ENCODE results near the gene NUP210L.

DNA sequence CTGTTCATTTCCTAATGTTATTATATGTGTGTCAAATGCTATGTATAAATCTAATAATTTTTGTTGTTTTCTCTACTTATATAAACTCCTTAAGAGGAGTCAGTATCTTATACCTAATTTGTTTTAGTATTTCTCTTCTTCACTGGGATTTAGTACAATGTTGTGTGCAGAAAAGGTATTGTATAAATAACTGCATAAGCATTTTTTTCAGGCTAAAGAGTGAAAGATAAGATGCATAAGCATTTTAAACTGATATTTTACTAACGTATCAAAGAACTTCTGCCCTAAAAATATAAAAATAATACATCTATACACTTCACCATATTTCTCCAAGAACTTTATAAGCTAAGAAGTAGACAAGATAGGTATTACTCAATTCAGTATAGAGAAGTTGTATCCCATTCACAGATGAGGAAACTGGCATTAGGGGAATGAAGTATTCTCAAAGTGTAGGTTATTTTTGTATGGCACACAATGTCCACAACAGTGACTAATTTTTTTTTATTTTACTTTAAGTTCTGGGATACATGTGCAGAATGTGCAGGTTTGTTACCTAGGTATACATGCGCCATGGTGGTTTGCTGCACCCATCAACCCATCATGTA lies 59.3 kb downstream of the NUP210L start:
- TF ChIP-seq, protein P1, sequence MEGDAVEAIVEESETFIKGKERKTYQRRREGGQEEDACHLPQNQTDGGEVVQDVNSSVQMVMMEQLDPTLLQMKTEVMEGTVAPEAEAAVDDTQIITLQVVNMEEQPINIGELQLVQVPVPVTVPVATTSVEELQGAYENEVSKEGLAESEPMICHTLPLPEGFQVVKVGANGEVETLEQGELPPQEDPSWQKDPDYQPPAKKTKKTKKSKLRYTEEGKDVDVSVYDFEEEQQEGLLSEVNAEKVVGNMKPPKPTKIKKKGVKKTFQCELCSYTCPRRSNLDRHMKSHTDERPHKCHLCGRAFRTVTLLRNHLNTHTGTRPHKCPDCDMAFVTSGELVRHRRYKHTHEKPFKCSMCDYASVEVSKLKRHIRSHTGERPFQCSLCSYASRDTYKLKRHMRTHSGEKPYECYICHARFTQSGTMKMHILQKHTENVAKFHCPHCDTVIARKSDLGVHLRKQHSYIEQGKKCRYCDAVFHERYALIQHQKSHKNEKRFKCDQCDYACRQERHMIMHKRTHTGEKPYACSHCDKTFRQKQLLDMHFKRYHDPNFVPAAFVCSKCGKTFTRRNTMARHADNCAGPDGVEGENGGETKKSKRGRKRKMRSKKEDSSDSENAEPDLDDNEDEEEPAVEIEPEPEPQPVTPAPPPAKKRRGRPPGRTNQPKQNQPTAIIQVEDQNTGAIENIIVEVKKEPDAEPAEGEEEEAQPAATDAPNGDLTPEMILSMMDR (IDR thresholded peaks at IDR 0.05) = no peak
- TF ChIP-seq POLR2A (IDR thresholded peaks at IDR 0.05) = no peak

Data from lower leg skin (tissue), 3 donors.